Heart right ventricle (tissue), 16 donors: ENCODE measurements around the gene KLK10. TPM values are rescaled to one million over a fixed set of nuclear protein-coding genes. Genes with fewer than 3 reads are reported as not detected.

Source experiments
- ATAC-seq, 8 donors: fragments of 200-7000 bp; cut with Tn5 transposase; one replicate each; pipeline ENCODE4 v1.9.1; 2020; ENCODE audit warnings: mild to moderate bottlenecking in 8 of 8, moderate library complexity in 8 of 8, moderate number of reproducible peaks in 1 of 8
- DNase-seq, 2 donors: peaks; one replicate each; pipeline ENCODE4 v3.0.0-alpha.2; 2020
- H3K27ac ChIP-seq, 10 donors: fragments of 200-600 bp; sonication (generic) in 2 of 10; one replicate each; pipeline versions ENCODE4 v1.5.0 to v1.8.0; 2020 to 2022; ENCODE audit warnings: mild to moderate bottlenecking in 3 of 10
- H3K27me3 ChIP-seq, 7 donors: fragments of 200-600 bp; one replicate each; pipeline ENCODE4 v1.8.0; 2021 to 2022; ENCODE audit warnings: mild to moderate bottlenecking in 2 of 7
- H3K36me3 ChIP-seq, 9 donors: fragments of 200-600 bp; sonication (generic) in 1 of 9; one replicate each; pipeline versions ENCODE4 v1.5.0 to v1.8.0; 2020 to 2022; ENCODE audit warnings: mild to moderate bottlenecking in 2 of 9
- H3K4me1 ChIP-seq, 9 donors: fragments of 200-600 bp; sonication (generic) in 1 of 9; one replicate each; pipeline versions ENCODE4 v1.5.0 to v1.8.0; 2020 to 2022; ENCODE audit warnings: mild to moderate bottlenecking in 4 of 9
- H3K4me3 ChIP-seq, 10 donors: fragments of 200-600 bp; sonication (generic) in 2 of 10; one replicate each; pipeline versions ENCODE4 v1.5.0 to v1.8.0; 2020 to 2022; ENCODE audit warnings: mild to moderate bottlenecking in 7 of 10, moderate library complexity in 2 of 10
- H3K9me3 ChIP-seq, 11 donors: fragments of 200-600 bp in 10 of 11; sonication (generic) in 2 of 11; one replicate each; pipeline versions ENCODE4 v1.5.0 to v1.8.0; 2013 to 2022; ENCODE audit warnings: mild to moderate bottlenecking in 2 of 11, control low read depth in 1 of 11, moderate library complexity in 1 of 11
- CTCF ChIP-seq, 9 donors: fragments of 200-600 bp; sonication (generic) in 2 of 9; IDR thresholded peaks; one replicate each; pipeline versions ENCODE4 v1.5.0 to v1.8.0; 2021 to 2022; ENCODE audit warnings: antibody characterized with exemption in 9 of 9, mild to moderate bottlenecking in 5 of 9, moderate library complexity in 1 of 9
- WGBS, 2 donors: extraction: QIAGEN DNeasy Blood & Tissue Kit; methylation state at CpG; one replicate each; pipeline ENCODE4 v1.1.7; 2013; ENCODE audit warnings: inconsistent platforms in 1 of 2; 5-methylcytosine and 5-hydroxymethylcytosine counted together
- intact Hi-C, 10 donors: fragments of 100-400 bp; cut with DNase I; formaldehyde crosslinking; loops; one replicate each; pipeline versions ENCODE4 v1.11.1 to v1.14.2; 2022
- polyA plus RNA-seq, 2 donors: library from polyadenylated mRNA; stranded (reverse); fragments of 200-250 nt; gene quantifications; one replicate each; pipeline ENCODE4 v1.2.3, GENCODE V29; 2013
- total RNA-seq, 10 donors: library from RNA; stranded (reverse); fragmentation: NEBNext Ultra II Directional in 3 of 10; extraction: Animal tissue kit (Norgen Biotek cat#: 25700) in 3 of 10; gene quantifications; one replicate each; pipeline versions ENCODE4 v1.2.1 to v1.2.4, GENCODE V29; 2021 to 2023
- donor health status: Arrhythmogenic right ventricular cardiomyopathy.
- donor health status: ischemic (EF 13 %, LVEDD 7.1; RV severe dilation, severe dysfunction).
- donor health status: healthy with polysubstance abuse.
- donor health status: DM: no; HTN: yes; CAD: no.
- donor health status: DM: no; HTN: no; CAD: no.
- donor health status: ischemic (EF 25% LVEDD 6.9; RV normal size, moderate dysfunction).
- donor health status: ischemic (EF 25% LVEDD 5.7; RV mildly dilated, moderate dysfunction).
- donor health status: healthy.
- donor health status: DM: yes; HTN: yes; CAD: no.
- donor health status: Ischemic cardiomyopathy.
- donor health status: ischemic (EF 35%, LVEDD 5.7; RV mildly dilated, moderate dysfunction).
- donor health status: nonischemic (EF 11% LVEDD 7.7; RV severe dilation, severe dysfunction).
- donor health status: DM: yes; HTN: yes; CAD: no.
- donor health status: PGD.
- donor health status: ischemic (EF 29% LVEDD 5.4; RV normal size, mild dysfunction).
- donor health status: nonischemic (EF 23%, LVEDD 6.1; RV moderate dilation, normal function).

KLK10 gene
- total and polyA plus RNA-seq, 12 donors: 0.16 to 1.8 (median 0.42) TPM; not detected in 6

- no peak overlapping the region for H3K27ac ChIP-seq
- no peak for TF ChIP-seq CTCF (IDR thresholded peaks at IDR 0.05)
- H3K4me3 ChIP-seq: no peak overlapping the region
- H3K27me3 ChIP-seq: peaks cover 0 to 81% (median 74%) of the 10 kb centered on the region in 7 donors
- intact Hi-C loops: loop anchor here in 1 of 10 donors (10.0 kb wide), 1 partner anchor 74 kb away; no protein-coding TSS in a partner anchor
- H3K9me3 ChIP-seq: no peaks in the 10 kb centered on the region
- 68 to 69% methylated on average over 19 of the region's 19 CpGs for WGBS, 2 donors
- no peak for DNase-seq
- no peak for ATAC-seq
- H3K36me3 ChIP-seq: no peaks in the 10 kb centered on the region
- H3K4me1 ChIP-seq: no peaks in the 10 kb centered on the region
Measured at GRCh38 chr19:51009061-51009891, 10.2 kb downstream of the KLK10 start.

- Histone ChIP-seq H3K9me3 (no peaks in the 10 kb centered on the region), H3K36me3 (no peaks in the 10 kb centered on the region), H3K4me3 (no peak overlapping the region), H3K27ac (no peak overlapping the region), H3K27me3 (peaks cover 6 to 82% (median 72%) of the 10 kb centered on the region in 7 donors), H3K4me1 (no peaks in the 10 kb centered on the region)
- DNase-seq (no peak), ATAC-seq (no peak)
- no peak for TF ChIP-seq CTCF (IDR thresholded peaks at IDR 0.05)
- 73 to 85% methylated on average over 3 of the region's 3 CpGs for WGBS, 2 donors
- intact Hi-C loops: loop anchor here in 1 of 10 donors (10.0 kb wide), 1 partner anchor 73 kb away; no protein-coding TSS in a partner anchor
Measured at GRCh38 chr19:51007488-51007887, 12.0 kb downstream of the KLK10 start.

GRCh38 chr19:51006406-51006805, 13.1 kb downstream of the KLK10 start:
- peaks cover 6 to 82% (median 73%) of the 10 kb centered on the region in 7 donors for H3K27me3 ChIP-seq
- DNase-seq: no peak

GRCh38 chr19:51005248-51005647, 14.3 kb downstream of the KLK10 start:
- Histone ChIP-seq H3K27me3 (peaks cover 6 to 82% (median 73%) of the 10 kb centered on the region in 7 donors), H3K36me3 (no peaks in the 10 kb centered on the region), H3K9me3 (no peaks in the 10 kb centered on the region), H3K27ac (no peak overlapping the region), H3K4me3 (no peak overlapping the region), H3K4me1 (no peaks in the 10 kb centered on the region)
- no peak for TF ChIP-seq CTCF (IDR thresholded peaks at IDR 0.05)
- 91 to 92% methylated on average over 1 of the region's 1 CpG for WGBS, 2 donors
- intact Hi-C loops: loop anchor here in 1 of 10 donors (10.0 kb wide), 1 partner anchor 70 kb away; no protein-coding TSS in a partner anchor
- no peak for ATAC-seq
- no peak for DNase-seq

More at GRCh38 chr19:51006406-51006805, 13.1 kb downstream of the KLK10 start:
- no peak overlapping the region for H3K4me3 ChIP-seq
- no peak for ATAC-seq
- no peaks in the 10 kb centered on the region for H3K9me3 ChIP-seq
- no peak for TF ChIP-seq CTCF (IDR thresholded peaks at IDR 0.05)
- no peaks in the 10 kb centered on the region for H3K4me1 ChIP-seq
- H3K36me3 ChIP-seq: no peaks in the 10 kb centered on the region
- intact Hi-C loops: loop anchor here in 1 of 10 donors (10.0 kb wide), 1 partner anchor 72 kb away; no protein-coding TSS in a partner anchor
- no peak overlapping the region for H3K27ac ChIP-seq
- 37 to 50% methylated on average over 8 of the region's 8 CpGs for WGBS, 2 donors
